H1 (cell line): Measurements from ENCODE around the gene RABL3. TPM values are rescaled to one million over a fixed set of nuclear protein-coding genes. Genes with fewer than 3 reads are reported as not detected.

Source experiments
- CTCF ChIA-PET: fragments of 300-600 bp; sonication (Branson Sonifier 250); formaldehyde crosslinking; loops from one replicate; lab custom pipeline; 2021; ENCODE audit not compliant: partially characterized antibody; lab: Charles Lee
- POLR2A ChIA-PET: fragments of 300-600 bp; sonication (Branson Sonifier 250); formaldehyde crosslinking; loops from one replicate; lab custom pipeline; 2021; ENCODE audit warnings: inconsistent platforms; ENCODE audit not compliant: partially characterized antibody; lab: Charles Lee
- DNase-seq, 2 experiments: peaks; one replicate each; pipeline versions ENCODE4 v3.0.0 to v3.0.0-alpha.2; 2010 to 2022; ENCODE audit warnings: low spot score in 2 of 2, low read depth in 1 of 2, mixed read lengths in 1 of 2
- FAIRE-seq: peaks from 2 replicates; lab custom pipeline; 2011; peaks lifted over from hg19 to GRCh38; lab: Jason Lieb, UNC
- H2AFZ ChIP-seq: 2 replicates; pipeline ENCODE4 v1.8.1; 2012; ENCODE audit warnings: low read length, inconsistent platforms
- H2AK5ac ChIP-seq: 2 replicates; pipeline ENCODE4 v1.6.1; 2013; ENCODE audit warnings: low read depth, low read length
- H2BK120ac ChIP-seq: replicated peaks from 2 replicates; pipeline ENCODE3; 2013; ENCODE audit warnings: low read depth, low read length, inconsistent platforms
- H2BK12ac ChIP-seq: 2 replicates; pipeline ENCODE4 v1.6.1; 2013; ENCODE audit warnings: low read depth, low read length
- H2BK15ac ChIP-seq: 2 replicates; pipeline ENCODE4 v1.6.1; 2013; ENCODE audit warnings: low read length
- H2BK20ac ChIP-seq: 2 replicates; pipeline ENCODE4 v1.6.1; 2013; ENCODE audit warnings: low read length
- H2BK5ac ChIP-seq: 2 replicates; pipeline ENCODE4 v1.6.1; 2013; ENCODE audit warnings: low read depth, low read length
- H3K14ac ChIP-seq: 2 replicates; pipeline ENCODE4 v1.6.1; 2013; ENCODE audit warnings: inconsistent platforms; ENCODE audit not compliant: insufficient read length
- H3K18ac ChIP-seq: 2 replicates; pipeline ENCODE4 v1.6.1; 2013; ENCODE audit warnings: low read length; ENCODE audit errors: extremely low read depth
- H3K23ac ChIP-seq: 2 replicates; pipeline ENCODE4 v1.6.1; 2013; ENCODE audit warnings: inconsistent platforms; ENCODE audit not compliant: insufficient read length
- H3K23me2 ChIP-seq: 2 replicates; pipeline ENCODE4 v1.6.1; 2013; ENCODE audit warnings: low read depth, low read length
- H3K27ac ChIP-seq: 2 replicates; pipeline ENCODE4 v1.6.1; 2011; ENCODE audit warnings: low read depth, low read length, inconsistent platforms
- H3K27me3 ChIP-seq, 4 experiments: replicated peaks in 1 of 4; 1 replicate in 1 of 4; 2 replicates in 3 of 4; pipeline versions ENCODE4 v1.6.1 to v1.8.1; 2011 to 2013; ENCODE audit warnings: low read length in 3 of 4, mild to moderate bottlenecking in 3 of 4, inconsistent platforms in 2 of 4, mixed read lengths in 2 of 4, moderate library complexity in 1 of 4; ENCODE audit not compliant: control insufficient read depth in 3 of 4, insufficient read depth in 3 of 4; ENCODE audit errors: extremely low read depth in 1 of 4
- H3K36me3 ChIP-seq, 4 experiments: 2 replicates each; pipeline versions ENCODE4 v1.6.1 to v1.8.1; 2011 to 2013; ENCODE audit warnings: mild to moderate bottlenecking in 4 of 4, low read length in 3 of 4, moderate library complexity in 2 of 4, control low read depth in 1 of 4, inconsistent platforms in 1 of 4; ENCODE audit not compliant: insufficient read depth in 4 of 4, control insufficient read depth in 2 of 4
- H3K4ac ChIP-seq: replicated peaks from 2 replicates; pipeline ENCODE3; 2013; ENCODE audit warnings: low read length, low read depth, mixed read lengths, inconsistent platforms; ENCODE audit not compliant: insufficient read length
- H3K4me1 ChIP-seq, 4 experiments: replicated peaks in 1 of 4; 1 replicate in 1 of 4; 2 replicates in 3 of 4; pipeline versions ENCODE4 v1.6.1 to v1.8.1; 2011 to 2013; ENCODE audit warnings: low read length in 3 of 4, inconsistent platforms in 2 of 4, mixed read lengths in 1 of 4; ENCODE audit not compliant: insufficient read depth in 4 of 4, control insufficient read depth in 3 of 4
- H3K4me2 ChIP-seq, 2 experiments: 2 replicates each; pipeline versions ENCODE4 v1.6.1 to v1.8.1; 2011 to 2013; ENCODE audit warnings: low read depth in 2 of 2, low read length in 2 of 2, control low read depth in 1 of 2, inconsistent platforms in 1 of 2, mild to moderate bottlenecking in 1 of 2; ENCODE audit not compliant: insufficient read depth in 1 of 2
- H3K4me3 ChIP-seq, 4 experiments: fragments of 200-600, 300-600 bp in 1 of 4; sonication (generic), shearing (Covaris generic), sonication (Bioruptor Twin) in 1 of 4; 2 replicates each; pipeline versions ENCODE4 v1.5.1 to v1.8.1; 2011 to 2016; ENCODE audit warnings: low read length in 4 of 4, low read depth in 3 of 4, control low read depth in 2 of 4, inconsistent platforms in 2 of 4, mild to moderate bottlenecking in 2 of 4, mixed read lengths in 1 of 4, moderate library complexity in 1 of 4; ENCODE audit not compliant: insufficient read depth in 2 of 4; ENCODE audit errors: extremely low read depth in 1 of 4
- H3K56ac ChIP-seq: replicated peaks from 2 replicates; pipeline ENCODE3; 2013; ENCODE audit warnings: low read depth, mild to moderate bottlenecking, mixed read lengths, low read length, inconsistent platforms; ENCODE audit not compliant: insufficient read length
- H3K79me1 ChIP-seq: 2 replicates; pipeline ENCODE4 v1.6.1; 2013; ENCODE audit warnings: low read depth, low read length, control low read depth
- H3K79me2 ChIP-seq, 2 experiments: 2 replicates each; pipeline versions ENCODE4 v1.6.1 to v1.8.1; 2012 to 2013; ENCODE audit warnings: low read length in 2 of 2, mild to moderate bottlenecking in 2 of 2, inconsistent platforms in 1 of 2; ENCODE audit not compliant: insufficient read depth in 2 of 2, control insufficient read depth in 1 of 2
- H3K9ac ChIP-seq, 4 experiments: replicated peaks in 1 of 4; 1 replicate in 1 of 4; 2 replicates in 3 of 4; pipeline versions ENCODE4 v1.6.1 to v1.8.1; 2011 to 2013; ENCODE audit warnings: low read depth in 3 of 4, low read length in 3 of 4, control low read depth in 2 of 4, mild to moderate bottlenecking in 2 of 4, moderate library complexity in 2 of 4, inconsistent platforms in 1 of 4; ENCODE audit errors: extremely low read depth in 1 of 4
- H3K9me3 ChIP-seq, 2 experiments: 2 replicates each; pipeline versions ENCODE4 v1.6.1 to v1.8.1; 2012 to 2013; ENCODE audit warnings: mild to moderate bottlenecking in 2 of 2, moderate library complexity in 2 of 2, control low read depth in 1 of 2, inconsistent platforms in 1 of 2, low read depth in 1 of 2, low read length in 1 of 2, mixed read lengths in 1 of 2; ENCODE audit not compliant: insufficient read depth in 2 of 2
- H4K20me1 ChIP-seq, 2 experiments: replicated peaks in 1 of 2; 2 replicates each; pipeline versions ENCODE3 to v1.8.1; 2011 to 2013; ENCODE audit warnings: inconsistent platforms in 2 of 2, low read length in 2 of 2, mild to moderate bottlenecking in 1 of 2; ENCODE audit not compliant: insufficient read depth in 2 of 2, control insufficient read depth in 1 of 2
- H4K5ac ChIP-seq: 2 replicates; pipeline ENCODE4 v1.6.1; 2013; ENCODE audit warnings: low read length, low read depth, mixed read lengths, inconsistent platforms; ENCODE audit not compliant: insufficient read length
- H4K8ac ChIP-seq: 2 replicates; pipeline ENCODE4 v1.8.0; 2013; ENCODE audit warnings: mild to moderate bottlenecking, moderate library complexity, low read length, inconsistent platforms; ENCODE audit not compliant: insufficient read depth; ENCODE audit errors: extremely low read depth
- H4K91ac ChIP-seq: replicated peaks from 2 replicates; pipeline ENCODE3; 2013; ENCODE audit warnings: low read length, mixed read lengths, inconsistent platforms; ENCODE audit not compliant: insufficient read length
- MAFK ChIP-seq: IDR thresholded peaks from 2 replicates; pipeline ENCODE4 v1.6.1; 2012; ENCODE audit warnings: low read depth, mild to moderate bottlenecking, improper control_type of control experiment, low read length
- POLR2AphosphoS5 ChIP-seq: IDR thresholded peaks from 2 replicates; pipeline ENCODE4 v1.6.1; 2011; ENCODE audit warnings: low read depth, low read length
- RBBP5 ChIP-seq: IDR thresholded peaks from 2 replicates; pipeline ENCODE4 v1.7.1; 2012; ENCODE audit warnings: low read depth, mild to moderate bottlenecking, inconsistent platforms, low read length, moderate library complexity, borderline replicate concordance
- SIRT6 ChIP-seq: IDR thresholded peaks from one replicate; pipeline ENCODE4 v1.7.1; 2012; ENCODE audit warnings: low read length, inconsistent platforms
- ZNF274 ChIP-seq: IDR thresholded peaks from 2 replicates; pipeline ENCODE4 v1.7.0; 2012; ENCODE audit warnings: low read length, borderline replicate concordance; ENCODE audit errors: extremely low read depth
- WGBS, 2 experiments: shearing (Covaris generic) in 1 of 2; methylation state at CpG; one replicate each; pipeline versions ENCODE4 v1.1.6 to v1.1.7; 2013 to 2015; ENCODE audit warnings: low lambda C conversion rate in 2 of 2, mixed read lengths in 2 of 2, inconsistent platforms in 1 of 2, low coverage in 1 of 2, missing lambda C conversion rate in 1 of 2; ENCODE audit not compliant: insufficient replicate concordance in 2 of 2, insufficient coverage in 1 of 2, insufficient read length in 1 of 2; ENCODE audit errors: extremely low coverage in 1 of 2, missing lambda C conversion rate in 1 of 2; 5-methylcytosine and 5-hydroxymethylcytosine counted together
- polyA plus RNA-seq, 7 experiments: library from polyadenylated mRNA; depleted of rRNA in 3 of 7; stranded (reverse) in 5 of 7; unstranded in 2 of 7; fragments of >200 nt in 5 of 7; fragments of 200-250 nt in 2 of 7; gene quantifications; 1 replicate in 5 of 7; 2 replicates in 1 of 7; 4 replicates in 1 of 7; pipeline versions ENCODE4 v1.2.1 to v1.2.3, GENCODE V29; 2011 to 2013; ENCODE audit warnings: missing spikeins in 2 of 7, mixed read lengths in 2 of 7
- total RNA-seq: library from RNA; stranded (reverse); fragmentation: NEBNext Ultra II Directional; extraction: Animal tissue kit (Norgen Biotek cat#: 25700); gene quantifications from 2 replicates; pipeline ENCODE4 v1.2.1, GENCODE V29; 2021
- TF ChIP-seq, protein P1 (sequence below): IDR thresholded peaks from 2 replicates; pipeline ENCODE4 v1.6.1; 2011; ENCODE audit warnings: low read length, improper control_type of control experiment
- TF ChIP-seq, protein P2 (sequence below): IDR thresholded peaks from 2 replicates; pipeline ENCODE4 v1.6.1; 2012; ENCODE audit warnings: inconsistent platforms

Gene RABL3
- total and polyA plus RNA-seq, 2 of the 8 experiments (the other 6 are each of a cell fraction or from before 2014, with no cell fraction given) = 4.4 to 19.2 TPM

GRCh38 chr3:120741320-120741719 is 996 bp downstream of the RABL3 start:
- Histone ChIP-seq H3K4me1 (peaks cover 3 to 11% (median 7%) of the 10 kb centered on the region in 4 experiments; a peak in 6 of 7 replicates), H4K20me1 (no peaks in the 10 kb centered on the region), H3K14ac (no peak overlapping the region), H2AK5ac (no peak overlapping the region), H3K27me3 (no peaks in the 10 kb centered on the region), H3K79me2 (peaks cover 17 to 38% of the 10 kb centered on the region in 2 experiments), H4K91ac (no peak overlapping the region), H2BK5ac (no peak overlapping the region), H3K36me3 (peaks cover 0 to 21% (median 1%) of the 10 kb centered on the region in 4 experiments; a peak in 6 of 8 replicates), H3K79me1 (peaks cover 8% of the 10 kb centered on the region), H3K4ac (no peak overlapping the region), H2AFZ (no peak overlapping the region), H3K4me2 (peak overlapping the region; percentile 65 to 97; a peak in 3 of 4 replicates), H2BK20ac (no peak overlapping the region), H2BK15ac (no peak overlapping the region), H3K9me3 (peaks cover 14 to 17% of the 10 kb centered on the region in 2 experiments), H4K5ac (no peak overlapping the region), H3K56ac (no peak overlapping the region), H3K18ac (no peak overlapping the region), H3K4me3 (peak overlapping the region in 3 of 4 experiments; percentile 92 to 97 (median 94); a peak in 4 of 8 replicates), H3K23ac (no peak overlapping the region), H3K27ac (no peak overlapping the region), H2BK120ac (no peak overlapping the region), H3K23me2 (peaks cover 12% of the 10 kb centered on the region), H2BK12ac (no peak overlapping the region), H3K9ac (no peak overlapping the region), H4K8ac (no peak overlapping the region)
- 93% methylated on average over 3 of the region's 3 CpGs; no CpG with 5 or more reads in 1 of the 2 experiments for WGBS, 2 experiments
- DNase-seq (no peak), FAIRE-seq (no peak)
- ChIA-PET CTCF (interaction anchor here (0.9 to 1.1 kb wide), 2 partner anchors 23 to 26 kb away, joined by 3 read pairs; no protein-coding TSS in a partner anchor), POLR2A (interaction anchor here (0.8 to 3.1 kb wide), 5 partner anchors 11 to 145 kb away, joined by 3 to 12 read pairs (median 3); partner anchors contain the start of gene NDUFB4)
- no peak for TF ChIP-seq SIRT6
- TF ChIP-seq RBBP5 = no peak
- TF ChIP-seq ZNF274 = no peak
- no peak for TF ChIP-seq POLR2AphosphoS5
- TF ChIP-seq, protein P1, sequence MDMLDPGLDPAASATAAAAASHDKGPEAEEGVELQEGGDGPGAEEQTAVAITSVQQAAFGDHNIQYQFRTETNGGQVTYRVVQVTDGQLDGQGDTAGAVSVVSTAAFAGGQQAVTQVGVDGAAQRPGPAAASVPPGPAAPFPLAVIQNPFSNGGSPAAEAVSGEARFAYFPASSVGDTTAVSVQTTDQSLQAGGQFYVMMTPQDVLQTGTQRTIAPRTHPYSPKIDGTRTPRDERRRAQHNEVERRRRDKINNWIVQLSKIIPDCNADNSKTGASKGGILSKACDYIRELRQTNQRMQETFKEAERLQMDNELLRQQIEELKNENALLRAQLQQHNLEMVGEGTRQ = no peak
- TF ChIP-seq, protein P2, sequence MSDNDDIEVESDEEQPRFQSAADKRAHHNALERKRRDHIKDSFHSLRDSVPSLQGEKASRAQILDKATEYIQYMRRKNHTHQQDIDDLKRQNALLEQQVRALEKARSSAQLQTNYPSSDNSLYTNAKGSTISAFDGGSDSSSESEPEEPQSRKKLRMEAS = no peak
- TF ChIP-seq MAFK = peak; percentile 100
